HepG2 (cell line): ENCODE results near the gene GLYATL3. TPM values are rescaled to one million over a fixed set of nuclear protein-coding genes. Genes with fewer than 3 reads are reported as not detected.
A peak's percentile ranks its signal among the peaks of the same experiment; 100 is the strongest.

Source experiments
- ATAC-seq: fragments of 200-7000 bp; cut with Tn5 transposase; 3 replicates; pipeline ENCODE4 v1.9.1; 2020; ENCODE audit warnings: mild to moderate bottlenecking, moderate library complexity
- BruUV-seq: library from RNA; stranded (reverse); fragments of 400-500 nt; replicated peaks from 2 replicates; lab custom pipeline; 2021; lab: Mats Ljungman, UMichigan
- CTCF ChIA-PET: fragments of 300-600 bp; formaldehyde crosslinking; extraction: SDS; loops from one replicate; lab custom pipeline; 2021; ENCODE audit warnings: low total read pairs, inconsistent platforms, low intra/inter-chr PET ratio; lab: Yijun Ruan, JAX
- POLR2A ChIA-PET: fragments of 350-600 bp; sonication (Branson Sonifier 250); formaldehyde crosslinking; loops from one replicate; lab custom pipeline; 2020; ENCODE audit warnings: antibody characterized with exemption, inconsistent platforms; lab: Yijun Ruan, JAX
- DNase-seq: peaks from one replicate; pipeline ENCODE4 v3.0.0-alpha.2; 2015; ENCODE audit warnings: low spot score
- FAIRE-seq: peaks from 3 replicates; lab custom pipeline; 2011; peaks lifted over from hg19 to GRCh38; lab: Jason Lieb, UNC
- H2AFZ ChIP-seq: one replicate; pipeline ENCODE4 v1.6.1; 2011; ENCODE audit warnings: low read length, inconsistent platforms
- H3K27ac ChIP-seq: fragments of 300-600 bp; 3 replicates; pipeline ENCODE4 v1.8.0; 2011; ENCODE audit warnings: mixed run types, mild to moderate bottlenecking, mixed read lengths, low read length, inconsistent platforms; ENCODE audit not compliant: insufficient read depth; ENCODE audit errors: extremely low read length
- H3K27me3 ChIP-seq, 2 experiments: fragments of 200-600 bp in 1 of 2; 2 replicates in 1 of 2; 3 replicates in 1 of 2; pipeline versions ENCODE4 v1.6.0 to v1.8.0; 2011; ENCODE audit warnings: low read length in 2 of 2, mild to moderate bottlenecking in 2 of 2, moderate library complexity in 2 of 2, inconsistent platforms in 1 of 2; ENCODE audit not compliant: insufficient read depth in 2 of 2, control insufficient read depth in 1 of 2
- H3K36me3 ChIP-seq, 2 experiments: fragments of 200-600 bp in 1 of 2; replicated peaks in 1 of 2; 2 replicates in 1 of 2; 3 replicates in 1 of 2; pipeline versions ENCODE4 v1.5.1 to v1.8.0; 2011; ENCODE audit warnings: low read length in 2 of 2, inconsistent platforms in 1 of 2; ENCODE audit not compliant: insufficient read depth in 2 of 2, control insufficient read depth in 1 of 2
- H3K4me1 ChIP-seq: 2 replicates; pipeline ENCODE4 v1.5.1; 2012; ENCODE audit warnings: low read length, inconsistent platforms; ENCODE audit not compliant: insufficient read depth
- H3K4me2 ChIP-seq: 2 replicates; pipeline ENCODE4 v1.6.0; 2011; ENCODE audit warnings: low read depth, low read length, inconsistent platforms
- H3K4me3 ChIP-seq, 3 experiments: fragments of 200-600 bp in 1 of 3; sonication (generic), shearing (Covaris generic) in 1 of 3; replicated peaks in 1 of 3; 2 replicates each; pipeline ENCODE4 v1.5.1; 2011 to 2016; ENCODE audit warnings: low read length in 3 of 3, inconsistent platforms in 2 of 3, low read depth in 2 of 3, mild to moderate bottlenecking in 2 of 3, control low read depth in 1 of 3, mixed read lengths in 1 of 3; ENCODE audit not compliant: insufficient read depth in 1 of 3
- H3K79me2 ChIP-seq: one replicate; pipeline ENCODE4 v1.6.1; 2011; ENCODE audit warnings: low read length, inconsistent platforms; ENCODE audit not compliant: insufficient read depth
- H3K9ac ChIP-seq: 2 replicates; pipeline ENCODE4 v1.6.0; 2011; ENCODE audit warnings: mild to moderate bottlenecking, low read depth, low read length, inconsistent platforms; ENCODE audit not compliant: insufficient read depth
- H3K9me3 ChIP-seq: 2 replicates; pipeline ENCODE4 v1.5.1; 2012; ENCODE audit warnings: mild to moderate bottlenecking, low read length
- H4K20me1 ChIP-seq: 2 replicates; pipeline ENCODE4 v1.6.0; 2011; ENCODE audit warnings: inconsistent platforms, mild to moderate bottlenecking, low read length, moderate library complexity; ENCODE audit not compliant: insufficient read depth
- ARNT2 ChIP-seq: sonication (generic); formaldehyde crosslinking; IDR thresholded peaks from 2 replicates; pipeline ENCODE4 v1.8.0; 2022; ENCODE audit warnings: mild to moderate bottlenecking, low read depth, missing genetic modification reagents, moderate library complexity
- CENPX ChIP-seq: sonication (generic); formaldehyde crosslinking; IDR thresholded peaks from 2 replicates; pipeline ENCODE4 v1.9.0; 2021; ENCODE audit warnings: mild to moderate bottlenecking, missing genetic modification reagents, moderate library complexity
- MTA3 ChIP-seq: sonication (generic); formaldehyde crosslinking; IDR thresholded peaks from 2 replicates; pipeline ENCODE4 v1.4.0; 2020; ENCODE audit warnings: missing genetic modification reagents
- MTF1 ChIP-seq: sonication (generic); formaldehyde crosslinking; IDR thresholded peaks from 2 replicates; pipeline ENCODE4 v1.5.0; 2020; ENCODE audit warnings: missing genetic modification reagents
- SP140L ChIP-seq: sonication (generic); formaldehyde crosslinking; IDR thresholded peaks from 2 replicates; pipeline ENCODE4 v1.4.0; 2020; ENCODE audit warnings: missing genetic modification reagents, borderline replicate concordance
- SRY ChIP-seq: sonication (generic); formaldehyde crosslinking; IDR thresholded peaks from 2 replicates; pipeline ENCODE4 v1.8.0; 2022; ENCODE audit warnings: mild to moderate bottlenecking, missing genetic modification reagents
- ZC3H13 ChIP-seq: sonication (generic); formaldehyde crosslinking; IDR thresholded peaks from 2 replicates; pipeline ENCODE4 v1.8.1; 2023; ENCODE audit warnings: mild to moderate bottlenecking, missing genetic modification reagents, moderate library complexity
- ZKSCAN8 ChIP-seq: IDR thresholded peaks from 2 replicates; pipeline ENCODE4 v1.6.1; 2016; ENCODE audit warnings: borderline replicate concordance, missing genetic modification reagents, missing compliant biosample characterization
- ZNF282 ChIP-seq: fragments of 450-650 bp; IDR thresholded peaks from 2 replicates; pipeline ENCODE4 v1.6.1; 2018; ENCODE audit not compliant: partially characterized antibody
- ZNF577 ChIP-seq: sonication (generic); formaldehyde crosslinking; IDR thresholded peaks from 2 replicates; pipeline ENCODE4 v1.4.0; 2020; ENCODE audit warnings: mild to moderate bottlenecking, low read depth, missing genetic modification reagents, borderline replicate concordance
- ZNF816 ChIP-seq: sonication (generic); formaldehyde crosslinking; IDR thresholded peaks from 2 replicates; pipeline ENCODE4 v1.8.0; 2022; ENCODE audit warnings: missing genetic modification reagents, mild to moderate bottlenecking, borderline replicate concordance
- WGBS: methylation state at CpG from one replicate; pipeline ENCODE4 v1.1.6; 2017; ENCODE audit warnings: low lambda C conversion rate; 5-methylcytosine and 5-hydroxymethylcytosine counted together
- in situ Hi-C: cut with HindIII; loops from 2 replicates; pipeline ENCODE4 v1.10.0; 2017; ENCODE audit warnings: low pct_unique_long_range_greater_than_20kb; ENCODE audit not compliant: extremely low pct_ligation_motif_present
- intact Hi-C: fragments of 100-400 bp; cut with micrococcal nuclease; formaldehyde crosslinking; loops from one replicate; pipeline ENCODE4 v1.10.0; 2022; ENCODE audit not compliant: unreplicated experiment
- polyA plus RNA-seq, 8 experiments: library from polyadenylated mRNA; depleted of rRNA in 3 of 8; stranded (reverse) in 7 of 8; unstranded in 1 of 8; fragments of >200 nt; fragmentation: Illumina TruSeq in 4 of 8; extraction: Trizol in 4 of 8; gene quantifications; 2 replicates each; pipeline versions ENCODE4 v1.2.1 to v1.2.3, GENCODE V29; 2011 to 2016; ENCODE audit warnings: low read depth in 4 of 8, missing spikeins in 1 of 8, mixed read lengths in 1 of 8; ENCODE audit not compliant: insufficient read depth in 1 of 8
- total RNA-seq, 5 experiments: library from RNA; depleted of rRNA; stranded (reverse); fragments of >200 nt; fragmentation: Illumina TruSeq; extraction: Trizol; gene quantifications; 2 replicates each; pipeline ENCODE4 v1.2.3, GENCODE V29; 2016; ENCODE audit warnings: low read depth in 1 of 5

The GLYATL3 gene
- total and polyA plus RNA-seq, 2 of the 13 experiments (the other 11 are each of a cell fraction or from before 2014, with no cell fraction given), result 0.05 TPM; not detected in 1

- H3K27ac ChIP-seq, result no peak overlapping the region
- H3K36me3 ChIP-seq, result no peaks in the 10 kb centered on the region
- BruUV-seq, result no TSS peak
- FAIRE-seq, result no peak
- no peak for DNase-seq
- POLR2A ChIA-PET, result no interaction called here
- no peak for TF ChIP-seq SP140L
- no peak for TF ChIP-seq MTA3 (CRISPR knock-in tag)
- no peak for TF ChIP-seq ZNF577
- no peak for TF ChIP-seq ZKSCAN8 (CRISPR knock-in tag)
- TF ChIP-seq SRY, result no peak
- no peak for TF ChIP-seq ZNF816 (CRISPR knock-in tag)
- no peak for TF ChIP-seq CENPX (CRISPR knock-in tag)
- TF ChIP-seq ZNF282, result no peak
- TF ChIP-seq ARNT2, result no peak
- TF ChIP-seq ZC3H13 (CRISPR knock-in tag), result no peak
- no peak for TF ChIP-seq MTF1
- TF ChIP-seq, all 625 proteins: peak for 0
- no peaks in the 10 kb centered on the region for H3K27me3 ChIP-seq
- no peak overlapping the region for H3K4me3 ChIP-seq
- no peak overlapping the region for H2AFZ ChIP-seq
- in situ Hi-C loops, result no loop called here
- WGBS, result 24% methylated on average over 1 of the region's 1 CpG
- intact Hi-C loops, result no loop called here
- CTCF ChIA-PET, result no interaction called here
- H3K79me2 ChIP-seq, result no peaks in the 10 kb centered on the region
- H4K20me1 ChIP-seq, result no peaks in the 10 kb centered on the region
- H3K4me1 ChIP-seq, result no peaks in the 10 kb centered on the region
- ATAC-seq, result peak; percentile 44; the same call in 1 of the 3 replicates
- no peak overlapping the region for H3K4me2 ChIP-seq
- no peak overlapping the region for H3K9ac ChIP-seq
- no peaks in the 10 kb centered on the region for H3K9me3 ChIP-seq
Measured at GRCh38 chr6:49576618-49577017, 76.9 kb downstream of the GLYATL3 start.

Other genes starting within 250 kb of the GLYATL3 start
- 15.8 and 20.5 TPM in 2 replicates for gene MMUT, start 36.7 kb upstream of the GLYATL3 start, total RNA-seq (2016; rRNA removed; fragmentation: Illumina TruSeq; extraction: Trizol)
- 14.6 and 16.1 TPM in 2 replicates for gene MMUT, start 36.7 kb upstream of the GLYATL3 start, polyA plus RNA-seq (2011; rRNA removed)
- 20.1 and 29.4 TPM in 2 replicates for gene CENPQ, start 36.6 kb upstream of the GLYATL3 start, total RNA-seq (2016; rRNA removed; fragmentation: Illumina TruSeq; extraction: Trizol)
- 5.5 and 9.1 TPM in 2 replicates for gene CENPQ, start 36.6 kb upstream of the GLYATL3 start, polyA plus RNA-seq (2011; rRNA removed)
- not detected in 2 replicates for gene C6orf141, start 50.7 kb downstream of the GLYATL3 start, total RNA-seq (2016; rRNA removed; fragmentation: Illumina TruSeq; extraction: Trizol)
- gene C6orf141, start 50.7 kb downstream of the GLYATL3 start, polyA plus RNA-seq (2011; rRNA removed), result 0.07 and 0.12 TPM in 2 replicates
- not detected in 2 replicates for gene RHAG, start 136.9 kb downstream of the GLYATL3 start, total RNA-seq (2016; rRNA removed; fragmentation: Illumina TruSeq; extraction: Trizol)
- not detected in 2 replicates for gene RHAG, start 136.9 kb downstream of the GLYATL3 start, polyA plus RNA-seq (2011; rRNA removed)
- not detected in 2 replicates for gene CRISP2, start 213.6 kb downstream of the GLYATL3 start, total RNA-seq (2016; rRNA removed; fragmentation: Illumina TruSeq; extraction: Trizol)
- not detected in 2 replicates for gene CRISP2, start 213.6 kb downstream of the GLYATL3 start, polyA plus RNA-seq (2011; rRNA removed)
- gene CRISP3, start 244.5 kb downstream of the GLYATL3 start, total RNA-seq (2016; rRNA removed; fragmentation: Illumina TruSeq; extraction: Trizol), result not detected in 2 replicates
- not detected in 2 replicates for gene CRISP3, start 244.5 kb downstream of the GLYATL3 start, polyA plus RNA-seq (2011; rRNA removed)